HG03342 (cell line): ENCODE results near the gene OLIG3.

Source experiments
- ATAC-seq: cut with Tn5 transposase; IDR thresholded peaks from one replicate; pipeline ENCODE4 v1.9.1; 2021; ENCODE audit warnings: mild to moderate bottlenecking, moderate library complexity; ENCODE audit not compliant: unreplicated experiment

Gene OLIG3

DNA sequence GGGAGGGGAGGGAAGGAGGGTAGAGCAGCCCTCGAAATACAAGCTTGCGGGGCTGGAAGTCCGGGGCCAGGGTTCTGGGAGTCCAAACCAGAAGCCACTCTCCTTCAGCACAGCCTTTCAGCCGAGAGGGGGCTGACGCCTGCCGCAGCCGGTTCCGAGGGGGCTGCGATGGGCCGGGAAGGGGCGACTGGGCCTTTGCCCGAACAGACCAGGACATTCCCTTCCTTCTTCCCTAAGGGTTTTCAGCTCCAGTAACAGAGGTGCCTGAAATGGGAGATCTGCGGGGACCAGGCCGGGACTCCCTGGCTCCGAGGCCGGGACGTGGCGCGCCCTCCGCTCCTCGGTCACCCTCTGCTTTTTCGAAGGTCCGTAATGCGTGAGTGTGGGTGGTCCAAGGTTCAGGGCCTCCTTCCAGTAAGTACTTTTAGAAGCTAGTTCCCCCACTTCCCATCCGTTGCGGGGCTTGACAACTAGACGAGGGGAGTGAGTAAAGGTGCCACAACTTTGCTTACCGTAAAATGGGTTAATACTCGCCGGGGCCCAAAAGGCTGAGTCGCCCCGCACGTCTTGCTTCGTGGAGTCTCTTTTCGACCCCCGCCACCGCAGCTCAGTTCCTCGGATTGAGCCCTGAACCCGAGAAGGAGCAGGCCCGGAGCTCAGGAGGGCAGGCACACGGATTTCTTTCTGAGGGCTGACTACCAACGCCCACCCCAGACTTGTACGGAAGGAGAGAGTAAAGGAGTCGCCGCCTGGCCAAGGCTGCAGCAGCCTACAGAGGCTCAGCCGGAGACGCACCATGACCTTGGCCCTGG, 2.9 kb upstream of the OLIG3 start:
- no peak for ATAC-seq

DNA sequence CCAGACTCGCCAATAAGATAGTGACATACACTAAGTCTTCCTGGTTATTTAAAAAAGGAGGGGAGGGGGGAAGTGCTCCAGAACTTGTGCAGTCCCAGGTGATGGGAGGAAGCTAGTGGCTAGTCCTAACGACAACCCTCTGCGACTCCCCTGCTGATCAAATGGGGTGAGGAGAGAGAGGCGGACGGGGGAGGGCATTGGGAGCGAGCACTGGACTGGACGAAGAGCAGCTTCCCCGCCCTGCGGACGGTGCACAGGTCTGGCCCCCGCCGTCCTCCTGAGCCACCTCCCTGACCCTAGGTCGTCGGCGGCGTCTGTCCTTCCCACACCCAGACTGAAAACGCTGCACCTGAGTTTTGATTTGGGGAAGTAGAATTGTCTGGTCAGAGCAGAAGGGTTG, 2.2 kb upstream of the OLIG3 start:
- no peak for ATAC-seq

DNA sequence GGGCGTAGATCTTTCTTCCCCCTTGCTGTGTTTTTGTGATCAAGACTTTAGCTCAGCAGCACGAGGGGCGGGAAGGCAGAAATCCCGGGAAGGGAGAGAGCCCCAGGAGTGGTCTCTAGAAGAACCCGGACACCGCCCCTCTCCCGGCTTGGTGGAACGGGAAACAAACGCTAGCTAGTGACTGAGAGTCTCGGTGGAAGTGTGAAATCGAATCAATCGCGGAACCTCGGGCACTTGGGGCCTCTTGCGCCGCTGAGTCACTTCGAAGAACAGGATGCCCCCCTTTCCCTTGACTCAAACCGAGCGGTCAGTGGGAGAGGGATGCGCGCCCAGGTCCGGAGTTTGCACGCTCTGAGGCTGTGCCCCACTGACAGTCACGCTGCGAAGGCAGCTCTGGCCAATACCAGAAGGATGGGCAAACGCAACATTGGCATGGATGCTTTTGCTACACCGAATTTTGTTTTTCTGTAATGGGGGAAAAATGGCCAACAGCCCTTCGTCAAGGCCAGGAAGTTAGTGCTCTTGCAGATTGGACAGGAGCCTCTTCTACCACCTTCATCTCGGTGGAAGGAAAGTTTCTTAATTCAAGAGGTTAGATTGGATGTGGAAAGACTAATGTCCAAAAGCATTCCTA, 1.6 kb upstream of the OLIG3 start:
- no peak for ATAC-seq

DNA sequence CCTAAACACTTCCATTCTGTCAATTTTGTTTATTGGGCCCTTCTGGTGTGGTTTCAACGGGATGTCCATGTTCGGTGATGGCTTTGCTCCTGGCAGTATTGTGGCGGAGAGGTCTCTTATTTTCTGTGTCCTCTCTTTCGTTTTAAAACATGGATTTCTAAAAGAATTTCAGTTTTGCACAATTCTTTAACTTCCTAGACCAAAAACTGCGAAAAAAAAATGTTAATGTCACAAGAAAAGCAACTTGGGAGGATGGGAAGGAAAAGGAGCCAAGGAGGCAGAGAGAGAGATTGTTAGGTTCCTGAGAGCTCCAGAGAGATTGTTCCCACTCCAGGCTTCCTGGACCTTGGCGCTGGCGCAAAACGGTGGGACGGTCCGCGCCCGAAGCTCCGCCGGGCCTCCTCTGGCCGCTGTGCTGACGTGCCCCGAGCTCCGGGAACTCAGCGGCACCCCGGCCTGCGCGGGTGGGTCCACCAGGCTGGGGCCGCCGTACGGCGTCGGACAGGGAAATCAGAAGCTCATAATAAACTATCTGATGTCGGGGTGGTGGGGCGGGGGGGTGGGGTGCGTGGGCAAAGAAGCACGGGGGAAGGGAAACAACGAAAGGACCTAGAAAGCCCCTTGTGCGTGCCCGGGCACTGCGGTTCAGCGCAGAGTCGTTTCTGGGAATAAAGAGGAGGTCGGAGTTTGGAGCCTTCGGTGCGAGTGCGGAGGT, 951 bp upstream of the OLIG3 start:
- no peak for ATAC-seq

DNA sequence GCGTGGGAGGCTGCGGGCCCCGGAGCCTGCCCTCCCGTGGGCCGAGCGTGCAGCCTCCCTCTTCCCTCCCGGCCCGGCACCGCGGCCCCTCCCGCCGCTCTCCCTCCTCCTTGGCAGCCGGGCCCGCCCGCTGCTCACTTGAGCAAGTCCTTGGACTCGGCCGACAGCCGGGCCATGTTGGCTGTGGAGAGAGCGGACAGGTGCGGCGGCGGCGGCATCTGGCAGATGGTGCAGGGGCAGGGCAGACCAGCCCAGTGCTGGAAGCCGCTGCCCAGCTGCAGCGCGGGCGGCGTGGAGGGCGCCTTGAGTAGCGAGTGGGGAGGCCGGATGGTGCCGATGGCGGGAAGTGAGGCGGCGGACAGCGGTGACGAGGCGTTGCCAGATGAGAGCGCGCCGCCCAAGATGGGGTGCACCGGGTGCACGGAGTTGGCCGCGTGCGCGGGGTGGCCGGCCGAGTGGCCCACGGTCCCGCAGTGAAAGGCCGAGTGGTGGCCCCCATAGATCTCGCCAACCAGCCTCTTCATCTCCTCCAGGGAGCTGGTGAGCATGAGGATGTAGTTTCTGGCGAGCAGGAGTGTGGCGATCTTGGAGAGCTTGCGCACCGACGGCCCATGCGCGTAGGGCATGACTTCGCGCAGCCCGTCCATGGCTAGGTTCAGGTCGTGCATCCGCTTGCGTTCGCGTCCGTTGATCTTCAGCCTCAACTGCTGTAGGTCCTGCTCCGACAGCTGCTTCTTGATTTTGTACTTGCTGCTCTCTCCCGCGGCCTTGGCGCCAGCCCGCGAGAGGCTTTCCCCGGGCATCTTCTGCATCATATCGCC, 766 bp downstream of the OLIG3 start:
- no peak for ATAC-seq

DNA sequence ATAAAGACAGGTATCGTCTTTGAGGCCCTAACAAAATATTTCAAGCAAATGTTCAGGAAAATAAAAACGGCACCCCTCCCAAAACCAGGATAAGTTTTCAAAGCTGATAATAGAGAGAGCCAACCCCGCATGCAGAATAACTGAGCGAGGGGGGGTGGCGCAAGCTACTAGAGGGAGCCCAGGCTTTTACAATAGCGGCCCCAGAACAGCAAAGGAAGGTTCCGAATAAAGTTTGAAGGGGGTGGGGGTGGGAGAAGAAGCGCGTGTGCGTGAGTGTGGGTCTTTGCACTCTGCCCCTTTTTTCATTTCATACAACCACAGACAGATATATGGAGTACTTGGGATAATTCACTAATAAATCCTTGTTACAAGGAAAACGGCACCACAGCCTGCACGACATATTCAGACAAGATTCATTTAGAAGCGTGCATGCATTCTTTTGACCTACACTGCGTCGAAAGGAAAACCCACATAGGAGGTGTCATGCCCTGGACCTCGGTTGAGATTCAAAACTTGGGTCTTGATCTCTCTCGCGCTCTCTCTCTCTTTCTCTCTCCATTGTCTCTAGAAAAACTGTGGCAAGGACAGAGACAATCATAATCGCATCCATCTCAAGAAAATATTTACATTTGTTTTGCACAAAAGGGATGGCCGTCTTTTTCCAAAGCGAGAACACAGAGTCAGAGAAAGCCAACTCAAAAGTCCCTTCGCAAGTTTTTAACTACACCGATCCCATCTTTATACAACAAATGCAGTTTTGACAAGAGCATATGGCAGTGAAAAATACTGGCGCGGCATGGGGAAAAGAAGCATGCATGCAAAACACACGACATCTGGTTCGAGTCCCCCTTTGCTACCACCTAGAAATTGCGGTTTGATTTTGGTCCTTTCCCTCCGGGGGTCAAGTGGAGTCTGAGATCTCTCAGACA, 1.6 kb downstream of the OLIG3 start:
- ATAC-seq, result no peak

DNA sequence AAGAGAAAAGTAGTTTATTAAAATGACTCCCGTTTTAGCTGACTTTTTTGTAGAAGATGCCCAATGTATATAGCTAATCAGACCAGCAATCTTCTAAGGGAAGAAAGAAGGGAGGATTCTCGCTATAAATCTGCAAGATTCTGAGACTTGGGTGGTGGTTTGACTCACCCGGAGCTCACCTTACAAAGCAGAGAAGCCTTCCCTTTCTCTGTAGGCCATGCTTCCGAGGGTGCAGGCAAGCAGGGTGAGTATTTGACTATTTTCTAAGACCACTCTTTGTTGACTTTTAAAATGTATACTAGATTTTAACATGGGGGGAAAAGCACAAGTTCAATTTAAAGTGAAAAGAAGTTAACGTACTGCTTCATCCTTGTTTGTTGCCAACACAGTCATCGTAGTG, 2.7 kb downstream of the OLIG3 start:
- no peak for ATAC-seq

DNA sequence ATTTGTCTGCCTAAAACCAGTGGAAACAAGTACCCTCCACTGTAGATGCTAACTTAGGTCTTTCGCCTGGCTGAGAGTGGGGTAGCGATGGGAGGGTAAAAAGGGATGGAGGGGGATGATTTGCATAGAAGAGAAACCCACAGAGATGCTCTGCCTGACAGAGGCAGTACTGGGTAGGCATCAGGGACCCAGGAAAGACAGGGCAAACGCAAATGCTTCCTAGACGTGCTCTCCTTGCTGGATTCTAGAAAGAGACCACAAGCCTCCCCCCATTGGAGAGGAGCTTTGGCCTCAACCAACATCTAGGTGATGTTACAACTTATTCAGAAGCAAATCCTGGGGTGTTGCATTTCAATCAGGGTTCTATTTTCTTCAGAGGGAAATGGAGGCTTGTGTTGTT, 3.2 kb downstream of the OLIG3 start:
- ATAC-seq, result no peak

DNA sequence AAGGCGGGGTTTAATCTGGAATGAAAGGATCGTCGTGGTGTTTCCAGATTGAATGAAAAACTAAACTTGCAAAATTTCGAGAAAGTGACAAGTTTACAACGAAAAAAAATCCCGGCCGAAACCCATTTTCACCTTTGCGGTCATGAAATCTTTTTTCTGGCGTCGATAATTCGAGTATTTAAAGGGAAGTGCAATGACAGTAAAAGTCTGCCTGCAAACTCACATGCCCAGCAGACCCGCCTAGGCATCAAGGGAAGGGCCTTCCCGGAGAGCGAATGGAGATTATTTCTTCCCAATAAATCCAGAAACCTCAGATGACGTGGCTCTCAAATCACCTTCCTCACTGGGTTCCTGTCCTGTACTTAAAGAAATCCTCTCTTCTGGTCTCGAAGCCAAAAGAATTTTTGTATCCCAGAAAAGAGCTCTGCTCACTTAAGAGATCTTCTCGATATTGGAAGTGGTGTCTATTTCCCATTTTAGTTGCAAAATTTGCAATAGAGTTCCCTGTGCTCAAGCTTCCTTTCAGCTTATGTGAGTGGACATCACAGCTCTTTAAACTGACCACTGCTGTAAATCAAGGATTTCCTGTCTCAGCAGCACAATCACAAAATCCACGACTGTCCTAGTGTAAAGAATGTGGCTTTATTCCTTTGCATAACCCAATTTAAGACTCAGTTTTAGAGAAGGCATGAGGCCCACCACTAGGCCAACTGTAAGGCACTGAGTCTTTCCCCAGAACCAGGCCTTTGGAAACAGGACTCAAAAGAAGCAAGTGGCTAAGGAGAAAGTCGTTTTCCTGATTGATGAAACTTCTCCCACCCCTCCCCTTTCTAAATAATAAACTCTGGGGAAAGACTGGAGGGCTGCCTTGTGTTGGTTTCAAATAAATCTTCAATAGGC, 3.9 kb downstream of the OLIG3 start:
- ATAC-seq, result no peak

DNA sequence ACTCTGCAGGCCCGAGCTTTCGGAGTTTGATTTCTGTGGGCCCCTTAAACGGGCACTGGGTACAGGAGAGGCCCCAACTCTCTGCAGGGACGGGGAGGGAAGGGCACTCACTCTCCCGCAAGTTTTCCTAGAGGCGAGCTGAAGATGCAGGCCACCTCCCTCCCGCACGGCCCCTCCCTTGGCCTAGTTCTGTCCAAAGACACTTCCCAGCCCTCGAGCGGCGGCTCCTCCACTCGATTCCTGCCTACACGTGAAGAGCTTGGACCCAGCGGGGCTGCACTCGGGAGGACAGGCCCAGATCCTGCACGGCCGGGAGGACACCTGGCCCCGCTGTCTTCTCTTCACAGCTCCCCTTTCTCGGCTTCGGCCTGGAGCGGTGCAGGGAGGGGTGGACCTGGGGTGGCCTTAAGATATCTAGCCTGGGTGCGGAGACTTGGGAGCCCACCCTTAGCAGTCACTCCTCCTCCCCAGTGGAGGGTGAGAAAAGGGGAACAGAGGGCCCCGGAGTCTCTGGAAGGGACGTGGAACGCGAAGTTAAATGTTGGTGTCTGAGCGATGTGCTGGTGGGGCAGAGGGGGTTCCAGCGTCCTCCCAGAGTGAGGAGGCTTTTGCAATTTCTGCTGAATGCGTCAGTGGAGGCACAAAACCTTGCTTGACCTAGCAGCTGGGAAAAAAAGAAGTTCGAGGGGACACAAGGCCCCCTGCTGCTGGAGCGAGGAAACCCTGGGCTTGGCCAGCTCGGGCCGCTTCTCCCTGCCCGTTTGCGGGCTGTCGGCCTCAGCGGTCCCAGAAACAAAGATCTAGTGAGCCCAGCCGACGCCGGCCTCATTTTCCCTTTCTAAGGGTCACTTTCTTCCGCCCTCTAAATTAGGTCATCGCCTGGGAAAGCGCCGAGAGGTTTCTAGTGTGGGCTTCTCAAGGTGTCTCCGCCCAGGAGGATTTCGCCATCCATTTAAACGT, 4.9 kb downstream of the OLIG3 start:
- no peak for ATAC-seq

DNA sequence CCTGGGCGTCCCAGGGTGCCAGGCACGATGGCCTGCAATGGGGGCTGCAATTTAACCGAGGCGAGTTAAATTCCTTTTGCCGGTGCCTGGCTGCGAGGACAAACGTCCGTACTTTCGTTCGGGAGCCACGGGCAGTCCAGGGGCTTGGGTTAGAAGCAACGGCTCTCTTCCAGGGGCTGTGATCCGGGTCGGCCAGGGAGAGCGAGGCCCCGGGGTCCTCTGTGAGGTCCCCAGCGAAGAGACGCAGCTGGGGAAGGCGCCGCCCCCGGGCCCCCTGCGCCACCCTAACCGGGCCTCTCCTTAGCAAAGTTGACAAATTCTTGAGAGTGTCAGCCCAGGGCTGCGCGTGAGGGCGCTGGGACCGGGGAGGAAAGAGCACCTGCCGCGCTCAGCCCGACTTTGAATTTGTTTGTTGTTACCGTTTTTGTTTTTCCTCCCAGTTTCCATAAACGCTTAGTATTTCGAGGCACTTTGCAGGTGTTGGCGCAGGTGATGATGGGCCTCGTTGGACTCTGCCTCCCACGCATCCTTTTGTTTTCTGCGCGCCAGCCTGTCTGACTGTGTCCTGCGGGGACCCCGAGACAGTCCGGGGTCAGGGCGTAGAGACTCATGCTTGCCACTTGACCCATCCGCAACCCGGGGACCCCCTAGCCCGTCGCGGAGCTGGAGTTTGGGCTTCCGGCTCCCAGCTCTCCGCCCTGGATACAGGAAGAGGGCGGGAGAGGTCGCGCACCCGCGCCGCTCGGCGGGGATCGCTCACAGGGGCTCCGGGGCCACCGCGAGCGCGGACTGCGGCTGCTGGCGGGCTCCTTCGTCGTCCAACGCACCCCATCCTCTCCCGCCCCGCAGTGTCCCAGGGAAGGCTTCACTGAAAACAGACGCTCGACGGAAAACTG, 5.8 kb downstream of the OLIG3 start:
- ATAC-seq, result no peak

DNA sequence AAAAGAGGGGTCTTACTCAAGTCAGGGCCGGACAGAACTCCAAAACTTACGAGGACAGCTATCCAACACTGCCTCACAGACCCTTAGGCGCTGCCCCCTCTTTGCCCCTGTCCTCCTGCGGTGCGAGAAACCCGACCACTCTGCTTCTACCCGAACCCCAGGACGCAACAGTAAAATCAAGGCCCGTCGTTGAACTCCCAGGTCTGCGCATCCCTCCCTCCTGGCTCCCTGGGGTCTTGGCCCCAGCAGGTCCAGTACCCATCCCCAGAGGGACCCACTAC, 6.4 kb downstream of the OLIG3 start:
- ATAC-seq, result no peak

DNA sequence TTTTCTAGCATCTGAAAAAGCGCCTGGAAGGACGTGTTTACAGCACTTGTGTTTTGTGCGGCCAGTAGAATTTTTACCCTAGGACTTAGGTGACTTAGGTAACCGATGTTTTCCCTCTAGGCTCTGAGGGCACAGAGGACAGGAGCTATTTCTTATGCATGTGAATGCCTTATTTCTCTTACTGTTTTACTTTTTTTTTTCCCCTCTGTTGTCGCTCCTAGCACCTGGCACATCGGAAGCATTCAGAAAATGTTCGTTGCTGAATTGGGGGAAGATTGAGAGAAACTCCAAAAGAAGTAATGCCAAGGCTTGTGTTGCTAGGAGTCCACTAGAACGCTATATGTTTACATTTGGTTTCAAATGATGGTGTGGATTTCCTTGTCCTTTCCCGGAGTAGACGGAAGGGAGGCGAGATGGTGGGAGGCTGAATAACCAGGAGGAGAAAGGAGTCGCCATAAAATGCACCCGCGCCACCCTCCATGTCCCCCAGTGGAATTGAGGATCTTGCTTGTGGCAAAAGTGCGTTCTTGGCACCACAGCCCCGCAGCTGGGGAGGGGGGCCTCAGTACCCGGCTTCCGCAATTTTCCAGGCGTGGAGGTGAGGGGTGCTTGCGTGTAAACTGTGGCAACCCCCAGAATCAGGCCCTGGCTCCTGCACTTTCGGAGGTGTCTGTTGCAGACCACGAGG, 6.9 kb downstream of the OLIG3 start:
- ATAC-seq, result no peak

DNA sequence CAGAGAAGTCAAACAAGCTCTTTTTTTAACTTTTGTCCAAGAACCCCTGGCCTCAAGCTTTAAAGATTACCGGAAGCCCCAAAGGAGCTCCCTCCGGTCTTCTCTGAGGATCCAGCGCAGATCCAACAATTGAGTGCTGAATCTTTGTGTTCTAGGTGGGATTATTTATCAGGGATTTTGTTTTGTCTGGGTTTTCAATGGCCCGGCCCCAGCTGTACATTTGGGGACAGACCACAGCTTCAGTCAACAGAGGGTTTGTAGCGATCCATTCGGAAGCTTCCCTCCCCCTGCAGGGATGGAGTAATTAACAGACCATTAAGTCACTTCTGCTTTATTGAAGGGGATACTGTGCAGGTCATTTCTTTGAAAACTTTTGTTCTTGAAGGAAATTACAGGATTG, 7.8 kb downstream of the OLIG3 start:
- ATAC-seq, result no peak

DNA sequence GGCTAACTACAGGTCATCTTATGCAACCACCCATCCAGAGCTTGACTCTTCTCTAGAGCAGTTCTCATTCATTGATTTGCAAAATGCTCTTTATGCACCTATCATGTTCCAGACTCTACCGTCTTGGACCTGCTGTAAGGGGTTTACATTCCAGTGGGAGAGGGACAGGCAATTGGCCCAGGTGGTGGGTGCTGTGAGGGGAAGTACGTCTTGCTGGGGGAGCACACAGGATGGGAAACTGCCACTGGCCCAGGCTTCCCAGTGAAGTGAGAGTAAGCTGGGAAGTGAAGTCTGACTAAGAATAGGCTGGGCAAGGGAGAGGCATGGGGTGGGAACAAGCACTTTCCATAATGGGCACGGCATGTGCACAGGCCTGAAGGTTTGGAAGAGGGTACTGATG, 13.8 kb downstream of the OLIG3 start:
- ATAC-seq, result no peak

DNA sequence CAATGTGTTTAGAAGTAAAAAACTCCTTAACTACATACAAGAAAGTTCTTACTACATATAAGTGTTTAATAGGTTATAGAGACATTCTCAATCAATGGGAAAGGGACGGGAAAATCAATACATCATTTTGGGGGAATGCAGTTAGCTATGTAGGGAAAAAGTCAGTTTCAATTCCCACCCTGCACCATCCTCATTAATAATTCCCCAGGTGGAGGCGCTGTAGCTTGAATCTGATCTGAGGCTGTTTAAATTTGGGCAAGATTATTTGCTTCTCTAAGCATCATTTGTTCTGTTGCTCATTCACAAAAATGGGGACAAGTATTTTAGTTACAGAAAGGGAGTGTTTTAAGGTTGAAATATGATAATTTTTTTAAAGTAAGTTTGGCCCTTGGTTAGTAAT, 19.1 kb downstream of the OLIG3 start:
- no peak for ATAC-seq

DNA sequence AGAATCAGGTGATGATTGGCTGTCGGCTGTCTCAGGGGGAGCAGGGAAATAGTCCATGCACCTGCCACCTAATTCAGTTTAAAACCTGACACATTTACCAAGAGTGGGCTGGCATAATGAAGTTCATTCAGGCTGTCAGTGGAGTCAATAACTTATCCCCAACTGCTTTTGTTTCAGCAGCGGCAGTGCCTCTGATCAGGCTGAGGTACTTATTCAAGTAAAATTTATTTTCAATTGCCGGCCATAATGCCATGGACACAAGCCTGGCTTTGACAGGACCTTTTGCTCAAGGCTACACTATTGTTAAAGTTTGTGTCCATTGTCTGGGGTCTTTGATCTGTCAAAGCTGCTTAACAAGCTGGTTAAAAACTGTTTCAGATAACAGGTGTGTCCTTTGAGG, 20.6 kb downstream of the OLIG3 start:
- ATAC-seq, result no peak
